ENCODE results near the gene NR2F6. TPM values are rescaled to one million over a fixed set of nuclear protein-coding genes. Genes with fewer than 3 reads are reported as not detected.

Gene NR2F6
- total RNA-seq, 4 donors from 2014 or later: 64.9 to 95.8 (median 72.0) TPM

DNA sequence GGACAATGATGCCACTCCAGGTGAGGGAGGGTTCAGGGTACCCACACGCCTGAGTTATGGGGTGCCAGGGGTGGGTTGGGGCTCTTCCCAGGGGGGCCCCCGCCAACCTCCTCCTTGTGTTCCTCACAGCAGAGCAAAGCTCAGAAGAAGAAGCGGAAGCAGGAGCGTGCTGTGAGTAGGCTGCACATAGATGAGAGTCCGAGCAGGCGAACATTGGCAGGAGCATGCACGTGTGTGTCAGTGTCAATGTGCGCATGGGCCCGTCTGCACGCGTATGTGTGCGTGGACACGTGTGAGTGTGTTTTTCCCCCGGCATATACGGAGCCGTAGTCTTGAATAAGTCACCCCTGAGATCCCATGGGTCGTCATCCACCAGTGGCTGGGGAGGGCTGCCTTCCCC is 43.0 kb downstream of the NR2F6 start:
- TF ChIP-seq, protein P1, sequence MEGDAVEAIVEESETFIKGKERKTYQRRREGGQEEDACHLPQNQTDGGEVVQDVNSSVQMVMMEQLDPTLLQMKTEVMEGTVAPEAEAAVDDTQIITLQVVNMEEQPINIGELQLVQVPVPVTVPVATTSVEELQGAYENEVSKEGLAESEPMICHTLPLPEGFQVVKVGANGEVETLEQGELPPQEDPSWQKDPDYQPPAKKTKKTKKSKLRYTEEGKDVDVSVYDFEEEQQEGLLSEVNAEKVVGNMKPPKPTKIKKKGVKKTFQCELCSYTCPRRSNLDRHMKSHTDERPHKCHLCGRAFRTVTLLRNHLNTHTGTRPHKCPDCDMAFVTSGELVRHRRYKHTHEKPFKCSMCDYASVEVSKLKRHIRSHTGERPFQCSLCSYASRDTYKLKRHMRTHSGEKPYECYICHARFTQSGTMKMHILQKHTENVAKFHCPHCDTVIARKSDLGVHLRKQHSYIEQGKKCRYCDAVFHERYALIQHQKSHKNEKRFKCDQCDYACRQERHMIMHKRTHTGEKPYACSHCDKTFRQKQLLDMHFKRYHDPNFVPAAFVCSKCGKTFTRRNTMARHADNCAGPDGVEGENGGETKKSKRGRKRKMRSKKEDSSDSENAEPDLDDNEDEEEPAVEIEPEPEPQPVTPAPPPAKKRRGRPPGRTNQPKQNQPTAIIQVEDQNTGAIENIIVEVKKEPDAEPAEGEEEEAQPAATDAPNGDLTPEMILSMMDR (IDR thresholded peaks at IDR 0.05 in 4 of 5, conservative IDR thresholded peaks at IDR 0.05 in 1 of 5): no peak
- TF ChIP-seq POLR2A (IDR thresholded peaks at IDR 0.05): no peak
- no peaks in the 10 kb centered on the region for H3K4me1 ChIP-seq
- no peak overlapping the region for H3K4me3 ChIP-seq
- ATAC-seq: no peak
- intact Hi-C loops (cut with DNase I; ENCODE audit: low total_unique reads): no loop called here
- no peak overlapping the region for H3K27ac ChIP-seq
- no peak for DNase-seq
- H3K36me3 ChIP-seq: peaks cover 0 to 39% of the 10 kb centered on the region in 2 donors
- H3K27me3 ChIP-seq: no peaks in the 10 kb centered on the region
- no peaks in the 10 kb centered on the region for H3K9me3 ChIP-seq
- in situ Hi-C loops (cut with MboI; ENCODE audit: low sequenced_read_pairs in 4 of 4): loop anchor here in 1 of 4 donors (10.0 kb wide), 1 partner anchor 82 kb away; the partner anchor contains the start of gene ANKLE1

GRCh38 chr19:17202249-17202648 is 43.5 kb downstream of the NR2F6 start:
- no peaks in the 10 kb centered on the region for H3K4me1 ChIP-seq
- in situ Hi-C loops (cut with MboI; ENCODE audit: low sequenced_read_pairs in 4 of 4): loop anchor here in 1 of 4 donors (10.0 kb wide), 1 partner anchor 83 kb away; the partner anchor contains the start of gene ANKLE1

GRCh38 chr19:17200408-17201079 is 45.2 kb downstream of the NR2F6 start:
- DNase-seq (no peak), ATAC-seq (no peak)
- Histone ChIP-seq H3K27me3 (no peaks in the 10 kb centered on the region), H3K4me1 (no peaks in the 10 kb centered on the region), H3K4me3 (no peak overlapping the region), H3K27ac (no peak overlapping the region), H3K36me3 (peaks cover 0 to 40% of the 10 kb centered on the region in 2 donors), H3K9me3 (no peaks in the 10 kb centered on the region)
- intact Hi-C loops (cut with DNase I; ENCODE audit: low total_unique reads) (no loop called here), in situ Hi-C loops (cut with MboI; ENCODE audit: low sequenced_read_pairs in 4 of 4) (loop anchor here in 1 of 4 donors (10.0 kb wide), 1 partner anchor 84 kb away; the partner anchor contains the start of gene ANKLE1)
- TF ChIP-seq POLR2A (IDR thresholded peaks at IDR 0.05): no peak
- TF ChIP-seq, protein P1 (IDR thresholded peaks at IDR 0.05 in 4 of 5, conservative IDR thresholded peaks at IDR 0.05 in 1 of 5): no peak

More at GRCh38 chr19:17202249-17202648, 43.5 kb downstream of the NR2F6 start:
- ATAC-seq (no peak), DNase-seq (no peak)
- Histone ChIP-seq H3K36me3 (peaks cover 0 to 39% of the 10 kb centered on the region in 2 donors), H3K9me3 (no peaks in the 10 kb centered on the region), H3K27ac (no peak overlapping the region), H3K27me3 (no peaks in the 10 kb centered on the region), H3K4me3 (no peak overlapping the region)
- intact Hi-C loops (cut with DNase I; ENCODE audit: low total_unique reads): no loop called here
- TF ChIP-seq, protein P1 (IDR thresholded peaks at IDR 0.05 in 4 of 5, conservative IDR thresholded peaks at IDR 0.05 in 1 of 5): no peak
- TF ChIP-seq POLR2A (IDR thresholded peaks at IDR 0.05): no peak

- no peaks in the 10 kb centered on the region for H3K27me3 ChIP-seq
- peaks cover 0 to 63% of the 10 kb centered on the region in 2 donors for H3K36me3 ChIP-seq
- H3K27ac ChIP-seq: no peak overlapping the region
- ATAC-seq (no peak), DNase-seq (no peak)
- intact Hi-C loops (cut with DNase I; ENCODE audit: low total_unique reads) (no loop called here), in situ Hi-C loops (cut with MboI; ENCODE audit: low sequenced_read_pairs in 4 of 4) (no loop called here)
- no peaks in the 10 kb centered on the region for H3K9me3 ChIP-seq
- no peaks in the 10 kb centered on the region for H3K4me1 ChIP-seq
- no peak overlapping the region for H3K4me3 ChIP-seq
- TF ChIP-seq POLR2A (IDR thresholded peaks at IDR 0.05): no peak
- TF ChIP-seq, protein P1 (IDR thresholded peaks at IDR 0.05 in 4 of 5, conservative IDR thresholded peaks at IDR 0.05 in 1 of 5): no peak
Measured at GRCh38 chr19:17197666-17198065, 48.1 kb downstream of the NR2F6 start.

Data from gastrocnemius medialis (tissue), 4 donors.